ENCODE data around the gene PTPRM.

- TF ChIP-seq CTCF (conservative IDR thresholded peaks at IDR 0.05; ENCODE audit: low read length) (no peak), EZH2phosphoT487 (IDR thresholded peaks at IDR 0.05; ENCODE audit: borderline replicate concordance) (no peak)
These were observed 34.1 kb downstream of the PTPRM start for GRCh38 chr18:7601246-7601615.

All from Loucy (cell line).